Renal cortical epithelial cell (primary cell): ENCODE results near the gene ZNF580. TPM values are rescaled to one million over a fixed set of nuclear protein-coding genes. Genes with fewer than 3 reads are reported as not detected.

Experiments
- DNase-seq: peaks from one replicate; pipeline ENCODE4 v3.0.0-alpha.2; 2011; ENCODE audit warnings: low read depth
- total RNA-seq: library from RNA; depleted of rRNA; stranded (reverse); fragments of >200 nt; gene quantifications from 2 replicates; pipeline ENCODE4 v1.2.3, GENCODE V29; 2014

The ZNF580 gene
- total RNA-seq, 1 donor from 2014 or later, result 5.8 TPM

DNA sequence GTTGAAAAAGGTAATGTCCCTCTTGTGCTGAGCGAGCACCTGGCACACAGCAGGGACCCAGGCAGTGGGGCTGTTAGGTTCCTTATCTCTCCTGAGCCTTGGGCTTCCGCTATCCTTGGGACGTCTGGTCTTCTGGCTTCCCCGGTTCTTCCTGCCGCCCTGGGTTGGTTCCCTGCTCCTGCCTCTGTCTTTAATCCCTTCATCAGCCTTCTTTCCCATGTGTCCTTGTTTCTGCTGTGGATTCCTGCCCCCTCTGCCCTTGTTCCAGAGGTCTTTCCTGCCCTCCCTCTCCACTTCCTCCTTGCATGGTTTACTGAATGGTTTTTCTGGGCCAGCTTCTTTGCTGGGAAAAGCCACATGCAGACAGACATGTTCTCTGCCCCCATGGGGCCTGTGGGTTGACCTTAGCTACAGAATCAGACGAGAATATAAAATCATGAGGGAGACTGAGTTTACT, 36.8 kb downstream of the ZNF580 start:
- DNase-seq, result no peak

DNA sequence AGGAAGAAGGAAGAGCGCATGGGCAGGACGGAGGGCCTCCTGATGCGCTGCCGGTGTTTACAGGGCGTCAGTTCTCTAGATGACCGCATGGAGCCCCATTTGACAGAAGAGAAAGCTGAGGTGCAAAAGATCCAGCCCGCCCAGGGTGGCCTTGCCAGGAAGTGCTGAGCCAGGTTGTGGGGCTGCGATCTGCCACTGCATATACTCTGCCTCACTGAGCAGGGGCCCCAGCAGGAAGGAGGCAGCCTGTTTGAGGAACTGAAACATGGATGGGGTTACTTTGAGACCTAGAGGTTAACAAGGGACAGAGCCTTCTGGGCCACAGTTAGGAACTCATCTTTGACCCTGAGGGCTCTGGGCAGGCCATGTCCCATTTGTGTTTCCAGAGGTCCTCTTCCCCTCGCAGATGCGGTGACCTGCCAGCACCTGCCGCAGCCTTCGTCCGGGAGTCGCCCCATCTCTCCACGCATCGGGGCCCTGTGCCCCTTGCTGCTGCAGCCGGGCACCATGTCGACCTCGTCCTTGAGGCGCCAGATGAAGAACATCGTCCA, 37.4 kb downstream of the ZNF580 start:
- no peak for DNase-seq

DNA sequence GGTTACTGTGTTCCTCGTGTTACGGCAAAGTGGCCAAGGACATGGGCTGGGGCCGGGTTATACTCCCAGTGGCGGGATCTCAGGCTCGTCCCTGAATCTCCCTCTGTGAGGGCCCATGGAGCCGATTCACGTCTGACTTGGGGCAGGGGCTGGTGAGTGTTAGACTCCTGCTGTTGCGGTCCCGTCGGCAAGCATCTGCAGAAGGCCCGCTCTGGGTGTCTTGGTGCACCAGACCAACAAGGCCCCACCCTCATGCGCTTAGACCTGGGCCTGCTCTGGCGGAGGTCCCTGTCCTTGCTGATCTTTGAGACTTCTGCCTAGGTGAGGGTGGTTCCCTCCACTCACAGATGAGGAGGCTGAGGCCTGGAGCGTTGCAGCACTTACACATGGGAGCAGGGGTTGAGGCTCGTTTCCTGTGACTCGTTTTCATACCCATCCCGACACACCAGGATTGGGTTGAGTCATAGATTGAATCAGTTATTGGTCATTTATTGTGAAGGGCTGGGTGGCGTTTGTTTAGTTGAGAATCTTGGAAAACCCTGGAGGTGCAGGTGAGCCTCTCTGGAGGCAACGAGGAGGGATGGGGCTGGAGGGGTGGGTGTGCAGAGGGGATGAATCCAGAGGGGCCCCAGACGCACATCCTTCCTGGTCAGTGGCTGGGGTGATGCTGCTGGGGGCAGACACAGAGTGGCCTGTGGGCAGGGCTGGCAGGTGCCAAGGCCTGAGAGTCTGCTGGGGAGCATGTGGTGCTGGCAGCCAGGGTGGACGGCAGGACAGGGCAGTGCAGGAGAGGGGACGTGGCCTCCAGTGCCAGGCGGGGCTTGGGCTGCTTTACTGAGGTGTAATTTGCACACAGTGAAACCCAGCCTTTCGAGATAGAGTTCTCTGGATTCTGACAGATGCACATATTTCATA, 38.8 kb downstream of the ZNF580 start:
- DNase-seq, result peak; percentile 50

- DNase-seq, result no peak
Measured at GRCh38 chr19:55680339-55681130, 39.7 kb downstream of the ZNF580 start.

- DNase-seq, result peak; percentile 80
Measured at GRCh38 chr19:55681131-55682092, 40.6 kb downstream of the ZNF580 start.

GRCh38 chr19:55683449-55684261, 42.9 kb downstream of the ZNF580 start:
- DNase-seq, result peak; percentile 71

- DNase-seq, result no peak
Measured at GRCh38 chr19:55684946-55685681, 44.3 kb downstream of the ZNF580 start.

GRCh38 chr19:55685776-55686175, 45.0 kb downstream of the ZNF580 start:
- no peak for DNase-seq

DNA sequence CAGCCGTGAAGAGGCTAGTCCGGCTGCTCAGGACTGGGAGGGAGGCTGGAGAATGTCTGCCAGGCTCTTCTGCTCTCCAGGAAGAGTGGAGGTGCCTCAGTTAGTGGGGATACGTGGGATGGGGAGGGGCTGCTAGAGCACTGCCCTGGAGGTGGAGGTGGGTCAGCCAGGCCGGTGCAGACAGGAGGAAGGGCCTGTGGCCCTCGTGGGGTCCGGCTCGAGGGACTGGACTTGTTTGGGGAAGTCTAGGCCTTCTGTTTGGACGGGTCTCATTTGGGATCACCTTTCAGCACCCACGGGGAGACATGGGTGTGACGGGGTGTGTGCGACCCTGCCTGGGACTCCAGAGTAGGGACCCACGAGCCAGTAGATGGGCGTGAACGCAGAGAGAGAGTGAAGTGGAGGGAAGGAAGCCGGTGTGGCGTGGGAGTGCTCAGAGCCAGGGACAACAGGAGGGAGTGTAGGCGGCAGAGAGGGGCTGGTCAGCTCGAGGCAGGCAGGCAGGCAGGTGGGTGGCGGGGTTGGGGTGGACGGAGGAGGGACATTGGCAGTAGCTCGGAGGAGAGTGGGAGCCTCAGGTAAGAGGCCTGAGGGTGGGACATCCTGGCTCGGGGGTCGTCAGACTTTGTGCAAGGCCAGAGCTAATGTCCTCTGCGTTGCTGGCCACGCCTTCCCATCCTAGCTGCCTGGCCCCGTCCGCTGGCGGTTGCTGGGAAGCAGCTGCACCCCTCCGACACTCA, 45.7 kb downstream of the ZNF580 start:
- no peak for DNase-seq

GRCh38 chr19:55687281-55688201, 46.7 kb downstream of the ZNF580 start:
- DNase-seq, result no peak

DNA sequence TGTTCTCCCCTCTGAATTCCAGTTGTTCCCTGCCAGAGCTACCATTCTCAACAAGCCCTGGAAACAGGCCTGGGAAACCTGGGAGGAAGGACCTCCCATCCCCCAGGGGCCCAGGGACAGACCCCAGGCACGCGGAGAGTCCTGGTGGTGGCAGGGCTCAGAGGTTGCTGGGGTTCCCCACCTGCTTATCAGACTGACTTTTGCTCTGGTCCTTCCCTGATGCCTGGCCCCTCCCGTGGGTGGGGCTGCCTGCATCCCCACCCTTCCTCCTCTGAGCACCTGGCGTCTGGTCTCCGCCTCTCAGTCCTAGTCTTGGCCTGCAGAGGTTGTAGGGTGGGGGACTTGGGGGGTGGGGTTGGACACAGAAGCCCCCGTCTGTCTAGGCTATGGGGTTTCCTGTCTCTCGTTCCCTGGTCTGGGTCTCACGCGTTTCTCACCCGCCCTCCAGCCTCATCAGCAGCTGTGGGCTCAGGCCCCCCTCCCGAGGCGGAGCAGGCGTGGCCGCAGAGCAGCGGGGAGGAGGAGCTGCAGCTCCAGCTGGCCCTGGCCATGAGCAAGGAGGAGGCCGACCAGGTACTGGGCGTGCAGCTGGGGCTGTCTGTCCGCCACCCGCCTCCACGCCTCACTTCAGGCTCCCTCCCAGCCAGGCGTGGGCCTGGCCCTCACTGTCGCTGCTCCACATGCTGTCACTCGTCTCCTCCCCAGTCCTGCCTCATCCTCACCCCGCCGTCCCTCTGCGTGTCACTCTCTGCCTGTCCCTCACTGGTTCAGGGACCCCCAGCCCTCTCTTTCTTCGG, 47.8 kb downstream of the ZNF580 start:
- no peak for DNase-seq

GRCh38 chr19:55689411-55690108, 48.8 kb downstream of the ZNF580 start:
- no peak for DNase-seq

DNA sequence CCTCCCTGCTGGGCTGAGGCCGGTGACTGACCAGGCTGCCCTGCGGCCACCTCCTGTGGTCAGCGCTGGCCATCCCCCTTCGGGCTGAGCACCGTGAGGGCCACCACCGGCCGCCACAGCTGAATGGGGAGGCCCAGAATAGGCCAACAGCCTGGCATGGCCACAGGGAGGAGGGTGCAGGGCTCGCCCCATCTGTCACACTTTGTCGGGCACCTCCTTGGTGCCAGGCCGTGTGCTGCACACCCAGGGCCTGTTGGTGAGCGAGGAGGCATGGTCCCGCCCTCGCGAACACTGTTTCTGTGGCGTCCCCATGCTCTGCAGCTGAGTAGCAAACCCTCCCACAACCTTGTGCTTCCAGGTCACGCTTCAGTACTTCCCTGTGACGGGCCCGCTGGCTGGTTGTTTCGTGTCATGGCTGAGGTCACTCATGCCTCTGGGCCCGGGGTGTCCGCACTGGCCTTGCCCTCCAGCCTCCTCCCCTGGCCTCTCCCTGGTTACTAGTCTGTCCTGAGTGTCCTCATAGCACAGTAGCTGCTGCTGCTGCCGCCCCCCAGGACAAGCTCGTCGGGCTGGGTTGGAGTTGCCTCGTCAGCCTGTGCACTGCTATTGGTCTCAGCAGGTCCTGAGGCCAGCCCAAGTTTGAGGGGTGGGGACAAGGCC, 49.4 kb downstream of the ZNF580 start:
- peak; percentile 34 for DNase-seq

- DNase-seq, result no peak
Measured at GRCh38 chr19:55690769-55691545, 50.2 kb downstream of the ZNF580 start.
